HG03378 (cell line): ENCODE results near the gene MAP3K3.
A peak's percentile ranks its signal among the peaks of the same experiment; 100 is the strongest.

ENCODE experiments used
- ATAC-seq: cut with Tn5 transposase; IDR thresholded peaks from one replicate; pipeline ENCODE4 v1.9.1; 2021; ENCODE audit warnings: mild to moderate bottlenecking, moderate library complexity; ENCODE audit not compliant: unreplicated experiment

The MAP3K3 gene

DNA sequence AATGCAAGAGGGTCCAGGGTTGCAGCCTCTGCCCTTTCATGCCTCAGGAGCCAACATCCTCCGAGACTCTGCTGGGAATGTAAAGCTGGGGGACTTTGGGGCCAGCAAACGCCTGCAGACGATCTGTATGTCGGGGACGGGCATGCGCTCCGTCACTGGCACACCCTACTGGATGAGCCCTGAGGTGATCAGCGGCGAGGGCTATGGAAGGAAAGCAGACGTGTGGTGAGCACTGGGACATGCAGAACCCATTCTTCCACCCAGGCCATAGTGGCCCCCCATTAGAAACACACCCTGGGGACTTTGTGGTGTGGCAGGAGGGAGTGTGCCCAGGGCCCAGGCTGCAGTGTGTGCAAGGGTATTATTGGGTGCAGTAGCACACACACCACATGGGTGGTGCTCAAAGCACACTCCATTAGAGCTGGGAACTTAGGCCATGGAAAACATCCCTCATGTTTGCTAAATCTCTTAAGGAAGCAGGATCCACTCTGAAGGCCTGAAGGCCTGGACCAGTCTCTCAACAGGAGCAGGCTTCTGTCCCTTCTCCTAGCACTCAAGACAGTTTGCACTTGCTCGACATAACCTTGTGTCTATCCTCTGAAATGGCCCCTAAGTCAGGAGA is 70.1 kb downstream of the MAP3K3 start:
- ATAC-seq: no peak

DNA sequence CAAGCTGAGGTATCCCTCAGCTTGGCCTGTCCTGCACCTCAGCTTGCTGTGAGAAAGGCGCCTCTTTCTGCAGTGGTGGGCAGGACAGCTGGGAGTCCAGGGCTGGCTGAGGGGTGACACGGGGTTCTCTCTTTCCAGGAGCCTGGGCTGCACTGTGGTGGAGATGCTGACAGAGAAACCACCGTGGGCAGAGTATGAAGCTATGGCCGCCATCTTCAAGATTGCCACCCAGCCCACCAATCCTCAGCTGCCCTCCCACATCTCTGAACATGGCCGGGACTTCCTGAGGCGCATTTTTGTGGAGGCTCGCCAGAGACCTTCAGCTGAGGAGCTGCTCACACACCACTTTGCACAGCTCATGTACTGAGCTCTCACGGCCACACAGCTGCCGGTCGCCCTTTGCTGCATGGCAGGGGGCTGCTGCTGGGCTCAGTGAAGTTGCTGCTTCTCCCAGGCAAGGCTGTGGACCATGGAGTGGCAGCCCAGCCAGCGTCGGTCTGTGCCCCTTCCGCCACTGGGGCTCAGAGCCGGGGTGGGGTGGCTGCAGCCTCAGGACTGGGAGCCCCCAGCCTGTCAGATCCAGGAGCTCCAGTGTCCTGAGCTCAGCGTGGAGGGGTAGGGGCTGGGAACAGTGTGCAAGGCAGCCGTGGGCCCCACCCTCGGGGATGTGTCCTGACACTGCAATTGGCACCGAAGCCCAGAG is 71.3 kb downstream of the MAP3K3 start:
- ATAC-seq: no peak

DNA sequence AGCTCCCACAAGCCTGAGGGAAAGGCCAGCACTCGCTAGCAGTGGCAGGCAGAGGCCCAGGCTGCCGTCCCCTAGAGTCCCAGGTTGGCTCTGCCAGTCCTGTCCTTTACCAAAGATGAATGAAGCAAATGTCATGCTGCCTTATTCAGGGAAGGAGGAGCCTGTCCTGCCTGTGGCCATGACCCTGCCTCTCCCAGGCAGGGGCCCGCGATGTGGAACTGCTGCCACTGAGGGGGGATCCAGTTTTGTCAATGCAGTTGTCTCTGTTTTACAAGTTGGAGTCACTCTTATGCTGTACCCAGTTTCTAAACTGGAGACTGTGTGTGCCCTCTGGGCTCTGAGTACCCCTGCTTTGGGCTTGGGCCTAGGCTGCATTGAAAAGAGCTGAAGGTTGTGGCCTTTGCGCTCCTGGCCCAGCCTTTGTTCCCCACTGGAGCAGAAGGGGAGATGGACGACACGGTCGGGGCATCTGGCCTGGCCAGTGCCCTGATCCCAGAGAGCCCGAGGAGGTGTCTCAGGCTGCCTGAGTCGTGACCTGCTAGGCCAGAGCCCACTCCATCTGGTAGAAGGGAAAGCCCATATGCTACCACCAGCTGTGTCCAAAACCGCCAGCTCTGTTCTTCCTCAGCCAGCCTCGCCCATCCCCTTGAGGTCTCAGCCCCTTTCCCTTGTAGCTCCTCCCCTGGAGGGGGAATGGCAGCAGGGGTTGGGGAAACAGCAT is 72.2 kb downstream of the MAP3K3 start:
- ATAC-seq: no peak

DNA sequence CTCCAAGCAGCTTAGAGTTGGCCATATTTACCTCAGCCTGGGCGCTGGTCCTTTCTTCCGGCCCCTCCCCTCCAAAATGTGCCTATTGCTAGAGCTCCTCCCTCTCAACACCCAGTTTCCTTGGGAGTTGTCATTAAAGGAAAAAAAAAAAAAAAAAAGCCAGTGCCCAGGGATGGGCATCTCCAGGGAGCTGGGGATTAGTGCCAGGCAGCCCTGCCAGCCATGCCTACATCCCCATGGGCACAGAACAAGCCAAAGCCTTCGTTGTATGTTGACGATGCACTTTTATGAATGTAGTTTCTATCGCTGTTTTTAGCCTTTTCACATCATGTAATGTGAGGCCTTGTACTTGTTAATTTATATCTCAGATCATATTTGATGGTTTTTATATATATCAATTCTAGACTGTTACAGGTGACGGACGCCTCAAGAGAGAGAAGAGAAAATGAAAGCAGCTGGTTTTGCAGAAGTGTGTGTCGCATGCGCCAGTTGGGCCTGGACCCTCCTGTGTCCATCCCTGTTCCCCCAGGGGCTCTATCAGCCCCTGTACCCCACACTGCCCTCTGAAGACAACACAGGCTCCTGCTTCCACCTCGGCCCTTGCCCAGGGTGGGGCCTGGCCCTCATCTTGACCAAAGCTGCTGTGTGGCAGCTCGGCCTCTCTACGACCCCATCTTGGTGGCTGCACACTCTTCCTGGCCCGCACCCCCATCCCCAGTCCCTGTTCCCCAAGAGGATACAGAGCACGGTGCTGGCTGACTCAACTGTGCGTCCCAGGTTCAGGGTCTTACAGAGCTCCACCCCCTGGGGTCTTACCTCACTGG is 72.9 kb downstream of the MAP3K3 start:
- no peak for ATAC-seq

DNA sequence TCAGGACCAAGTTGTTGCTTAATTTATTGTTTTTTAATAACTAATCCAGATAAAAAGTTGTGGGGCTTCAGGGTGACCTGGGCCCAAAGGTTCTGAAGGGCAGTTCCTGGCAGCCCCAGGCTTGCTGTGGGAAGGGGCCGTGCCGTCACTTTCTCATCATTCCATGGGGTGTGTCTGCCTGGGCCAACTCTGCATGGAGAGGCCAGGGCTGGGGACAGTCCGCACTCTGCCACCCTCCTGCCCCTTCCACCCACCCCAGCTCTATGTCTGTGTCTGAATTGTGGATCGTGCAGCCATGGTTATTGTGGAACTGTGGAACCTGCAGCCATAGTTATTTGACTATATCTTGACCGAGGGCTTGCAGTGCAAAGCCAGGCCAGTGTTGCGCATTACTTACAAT is 73.7 kb downstream of the MAP3K3 start:
- no peak for ATAC-seq

DNA sequence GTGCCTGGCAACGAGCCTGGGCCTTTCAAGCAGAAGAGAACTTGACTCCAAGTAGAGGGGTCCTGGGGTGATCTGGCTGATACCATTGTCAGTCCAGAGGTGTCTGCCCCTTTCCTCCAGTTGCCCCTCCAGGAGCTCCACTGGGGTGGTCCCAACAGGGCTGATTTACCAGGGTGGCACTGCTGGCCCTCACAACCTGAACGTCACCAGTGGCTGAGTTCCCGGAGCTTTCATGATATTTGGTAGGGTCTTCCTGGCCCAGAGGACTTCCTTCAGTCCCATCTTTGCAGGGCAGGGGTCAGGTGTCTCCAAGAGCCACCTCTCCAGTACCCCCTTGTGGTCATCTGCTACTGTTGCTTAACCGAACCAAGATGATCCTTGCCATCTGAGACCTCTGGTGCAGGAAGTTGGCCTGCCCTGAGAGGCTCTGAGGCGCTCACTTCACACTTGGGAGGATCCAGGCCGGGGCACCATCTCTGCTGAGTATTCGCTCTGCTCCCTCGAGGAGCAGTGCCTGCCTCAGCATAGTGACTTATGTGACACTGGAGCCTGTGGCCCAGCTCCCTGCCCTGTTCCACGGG is 74.3 kb downstream of the MAP3K3 start:
- ATAC-seq: no peak

DNA sequence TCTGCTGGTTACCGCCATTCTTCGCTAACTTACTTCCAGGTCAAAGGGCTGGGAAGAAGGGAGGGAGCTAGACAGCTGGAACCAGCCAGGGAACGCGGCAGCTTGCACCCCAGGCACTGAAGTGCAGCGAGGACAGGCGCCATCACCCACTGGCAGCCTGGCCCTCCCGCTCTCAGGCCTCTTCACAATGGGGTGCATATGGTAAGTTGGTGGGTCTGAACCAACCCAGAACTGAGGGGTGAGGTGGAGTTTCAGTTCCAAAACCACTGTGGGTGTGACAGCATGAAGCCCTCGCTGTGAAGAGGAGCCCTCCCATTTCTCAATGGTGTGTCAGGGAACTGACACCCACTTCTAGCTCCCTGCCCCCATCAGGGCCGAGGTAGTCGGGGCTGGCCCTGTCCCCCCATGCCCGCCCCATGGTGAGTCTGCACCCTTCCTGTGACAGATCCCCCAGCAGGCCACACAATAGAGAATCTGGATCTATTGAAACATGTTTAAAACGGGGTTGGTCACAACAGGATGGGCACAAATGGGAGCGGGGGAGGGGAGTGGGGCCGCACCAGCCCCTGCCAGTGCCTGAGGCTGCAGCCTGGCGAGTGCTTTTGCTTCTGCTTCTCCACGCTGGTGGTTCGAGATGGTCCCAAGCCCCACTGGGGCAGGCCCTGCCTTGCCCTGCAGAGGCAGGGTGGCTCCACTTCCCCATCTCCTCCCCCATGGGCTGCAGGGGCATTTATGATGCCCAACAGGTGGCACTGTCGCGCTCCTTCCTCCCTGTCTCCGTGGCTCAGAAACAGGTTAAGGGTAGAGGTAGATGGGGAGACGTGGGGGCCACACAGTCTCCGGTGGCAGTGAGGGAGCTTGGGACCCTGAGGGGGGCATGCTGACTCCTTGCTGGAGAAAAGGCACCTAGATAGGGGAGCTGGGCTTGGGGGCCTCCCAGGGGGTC is 75.4 kb downstream of the MAP3K3 start:
- peak; percentile 37 for ATAC-seq

DNA sequence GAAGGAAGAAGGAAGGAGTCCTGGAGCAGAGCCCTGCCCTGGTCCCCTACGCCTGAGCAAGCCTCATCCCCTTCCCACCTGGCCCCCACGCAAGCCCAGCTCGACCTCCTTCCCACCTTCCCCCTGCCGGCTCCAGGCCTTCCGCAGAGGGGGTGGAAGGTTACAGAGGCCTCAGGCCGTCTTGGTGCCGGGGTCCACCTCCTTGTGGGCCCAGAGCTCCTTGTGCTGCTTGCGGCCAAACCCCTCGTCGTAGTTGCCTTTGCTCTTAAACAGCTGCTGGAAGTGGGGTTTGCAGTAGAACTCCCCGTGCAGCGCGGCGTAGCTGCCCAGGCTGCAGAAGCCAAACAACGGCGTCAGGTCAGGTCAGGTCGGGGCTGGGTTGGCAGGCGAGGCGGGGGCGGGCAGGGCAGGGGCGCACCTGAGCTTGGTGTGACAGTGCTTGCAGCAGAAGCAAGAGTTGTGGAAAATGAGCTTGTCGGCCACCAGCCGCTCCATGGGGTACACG is 76.2 kb downstream of the MAP3K3 start:
- ATAC-seq: no peak

DNA sequence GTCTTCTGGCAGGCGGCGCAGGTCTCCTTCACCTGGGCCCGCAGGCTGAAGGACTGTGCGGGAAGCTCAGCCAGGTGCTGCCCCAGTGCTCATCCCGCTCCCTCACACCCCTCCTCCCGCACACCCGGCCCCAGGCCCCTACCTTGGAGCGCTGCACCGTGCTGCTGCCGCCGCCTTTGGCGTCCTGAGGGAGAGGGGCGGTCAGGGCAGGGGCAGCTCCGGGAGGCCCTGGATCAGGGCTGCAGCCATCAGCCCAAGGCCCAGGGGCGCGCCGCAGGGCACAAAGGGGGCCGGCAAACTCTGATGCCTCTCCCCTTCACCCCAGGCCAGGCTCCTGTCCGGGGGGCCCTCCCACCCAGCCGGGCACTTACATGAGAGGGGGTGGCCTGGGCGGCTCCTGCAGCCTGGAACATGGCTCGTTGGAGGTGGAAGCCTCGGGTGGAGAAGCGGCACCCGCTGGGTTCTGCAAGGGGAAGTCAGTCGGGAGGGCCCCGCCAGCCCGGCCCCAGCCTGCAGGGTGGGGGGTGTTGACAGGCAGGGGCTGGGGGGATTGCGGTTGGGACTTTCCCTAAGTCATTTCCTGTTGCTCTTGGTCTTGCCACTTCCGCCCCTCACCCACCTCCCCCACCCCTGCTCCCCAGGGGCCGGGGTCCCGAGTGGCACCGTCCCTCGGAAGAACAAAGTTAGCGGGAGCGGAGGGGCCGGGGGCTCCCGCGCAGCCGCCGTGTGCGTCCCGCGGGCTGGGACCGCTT is 76.8 kb downstream of the MAP3K3 start:
- no peak for ATAC-seq

DNA sequence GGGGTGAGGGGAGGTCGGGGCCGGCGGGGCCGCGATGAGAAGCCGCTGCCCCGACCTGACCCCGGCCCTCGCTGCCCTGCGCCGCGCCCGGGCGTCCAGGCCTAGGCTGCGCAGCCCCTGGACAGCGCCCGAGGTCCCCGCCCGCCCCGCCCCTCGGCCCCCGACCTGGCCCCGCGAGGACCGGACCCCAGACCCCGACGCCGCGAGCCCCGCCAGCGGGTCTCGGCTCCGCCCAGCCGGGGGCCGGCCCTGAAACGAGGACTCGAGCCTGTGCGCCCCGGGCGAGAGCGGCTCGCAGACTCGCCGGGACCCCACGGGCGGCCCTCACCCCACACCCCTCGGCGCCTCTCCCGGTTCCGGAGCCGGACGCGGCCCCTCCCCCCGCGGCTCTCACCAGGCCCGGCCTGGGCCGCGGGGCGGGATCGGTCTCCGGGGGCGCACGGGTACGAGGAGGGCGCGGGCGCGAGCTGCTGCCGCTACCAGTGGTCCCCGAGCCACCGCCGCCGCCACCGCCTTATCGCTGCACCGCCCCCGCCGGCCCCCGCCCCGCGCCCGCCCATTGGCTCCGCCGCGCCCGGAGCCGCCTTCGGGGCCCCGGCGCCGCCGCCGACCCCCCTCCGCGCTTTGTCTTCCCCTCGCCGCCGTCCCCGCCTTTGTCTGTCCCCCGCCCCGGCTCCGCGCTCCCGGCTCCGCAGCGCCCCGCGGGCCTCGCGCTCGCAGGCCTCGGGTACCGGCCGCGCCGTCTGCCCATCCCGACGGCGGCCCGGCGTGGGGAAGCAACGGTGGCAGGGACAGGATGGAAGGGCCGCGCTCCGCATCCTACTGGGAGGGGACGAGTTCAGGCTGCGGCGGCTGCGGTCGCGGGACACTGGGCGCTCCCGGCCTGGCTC is 77.7 kb downstream of the MAP3K3 start, which contains the start of gene LIMD2:
LIMD2 (minus strand) TSS at position 488 of the 890 bp plus-strand sequence. CDS start 827 bp downstream, outside the sequence.
- ATAC-seq: no peak

DNA sequence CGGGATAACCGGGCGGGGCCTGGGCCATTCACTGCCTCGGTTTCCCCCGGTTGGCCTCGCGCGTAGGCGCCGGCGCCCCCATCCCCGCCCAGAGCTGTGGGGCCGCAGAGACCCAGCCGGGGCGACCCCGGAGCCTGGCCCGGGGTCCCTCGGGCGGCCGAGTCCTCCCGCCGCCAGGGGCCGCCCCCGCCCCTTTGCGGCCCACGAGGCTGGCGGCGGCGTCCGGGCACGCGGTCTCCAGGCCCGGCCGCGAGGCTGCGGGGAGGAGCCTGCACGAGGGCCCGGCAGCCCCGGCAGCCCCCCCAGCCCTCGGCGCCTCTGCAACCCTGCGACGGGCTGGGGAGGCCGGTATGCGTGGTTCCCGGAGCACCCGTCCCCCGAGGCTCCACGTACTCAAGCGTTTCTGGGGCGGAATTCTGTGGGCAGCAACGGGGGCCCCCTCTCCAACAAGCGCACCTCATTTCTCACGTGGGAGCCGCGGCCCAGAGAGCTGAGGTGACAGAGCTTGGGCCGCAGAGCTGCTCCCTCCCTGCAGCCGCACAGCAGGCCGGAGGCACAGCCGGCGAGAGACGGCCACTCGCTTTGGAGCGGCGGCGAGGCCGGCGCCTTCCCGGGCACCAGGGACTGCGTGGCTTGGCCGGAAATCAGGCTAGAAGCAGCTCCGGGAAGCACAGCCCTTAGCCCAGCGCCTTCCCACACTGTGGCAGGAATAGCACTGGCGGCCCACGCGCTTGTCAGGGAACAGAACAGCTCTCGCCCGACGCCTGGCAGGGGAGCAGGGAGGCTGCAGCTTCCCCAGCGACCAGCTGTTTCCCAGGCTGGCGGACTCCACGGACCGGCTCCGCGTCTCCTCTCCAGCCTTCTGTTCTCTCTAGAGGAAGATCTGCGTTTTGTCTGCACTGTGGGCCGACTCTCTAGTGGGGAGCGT is 78.6 kb downstream of the MAP3K3 start:
- ATAC-seq: no peak

DNA sequence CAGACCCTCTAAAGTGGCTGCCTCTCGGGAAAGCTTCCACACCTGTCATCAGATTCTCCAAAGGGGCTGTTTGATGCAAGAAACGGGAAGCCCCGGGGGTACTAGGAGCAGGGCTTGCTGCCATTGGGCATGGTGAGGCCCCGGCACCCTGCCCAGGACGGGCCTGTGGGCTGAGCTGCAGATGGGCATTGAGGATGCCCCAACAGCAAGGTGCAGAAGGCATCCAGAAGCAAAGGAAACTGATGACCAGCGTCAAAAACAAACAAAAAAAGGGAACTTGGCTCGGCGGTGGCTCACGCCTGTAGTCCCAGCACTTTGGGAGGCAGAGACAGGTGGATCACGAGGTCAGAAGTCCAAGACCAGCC is 79.2 kb downstream of the MAP3K3 start:
- no peak for ATAC-seq

DNA sequence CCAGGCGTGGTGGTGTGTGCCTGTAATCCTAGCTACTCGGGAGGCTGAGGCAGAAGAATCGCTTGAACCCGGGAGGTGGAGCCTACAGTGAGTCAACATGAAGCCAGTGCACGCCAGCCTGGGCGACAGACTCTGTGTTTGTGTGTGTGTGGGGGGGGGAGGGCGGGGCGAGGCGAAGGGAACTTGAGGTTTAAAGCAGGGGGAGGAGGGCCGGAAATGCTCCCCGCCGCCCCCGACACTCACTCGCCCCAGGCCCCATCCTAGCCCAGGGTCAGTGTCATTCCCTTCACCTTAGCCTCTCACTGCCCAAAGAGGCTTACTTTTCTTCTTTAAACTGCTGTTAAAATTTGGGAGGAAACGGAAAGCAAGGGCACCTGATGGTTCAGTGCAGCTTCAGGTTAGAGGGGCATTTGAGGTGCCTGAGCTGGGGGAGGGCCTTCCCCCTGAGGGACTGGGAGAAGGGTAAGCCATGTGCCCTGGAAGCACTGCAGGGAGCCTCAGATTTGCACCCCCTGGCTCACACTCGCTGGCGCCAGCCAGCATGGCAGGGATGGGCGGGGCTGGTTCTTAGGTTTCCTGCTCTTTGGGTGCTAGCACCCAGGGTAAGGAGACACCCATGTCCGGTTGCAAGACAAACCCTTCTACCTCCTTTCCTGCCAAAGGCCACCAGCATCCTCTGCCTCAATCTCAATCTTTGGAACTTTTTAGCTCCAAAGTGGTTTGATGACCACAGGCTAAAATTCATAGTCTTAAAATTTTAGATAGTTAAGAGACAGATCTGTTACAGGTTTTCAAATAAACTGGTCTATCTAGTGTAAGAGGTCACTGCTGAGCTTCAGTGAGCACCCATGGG is 79.9 kb downstream of the MAP3K3 start:
- ATAC-seq: no peak

DNA sequence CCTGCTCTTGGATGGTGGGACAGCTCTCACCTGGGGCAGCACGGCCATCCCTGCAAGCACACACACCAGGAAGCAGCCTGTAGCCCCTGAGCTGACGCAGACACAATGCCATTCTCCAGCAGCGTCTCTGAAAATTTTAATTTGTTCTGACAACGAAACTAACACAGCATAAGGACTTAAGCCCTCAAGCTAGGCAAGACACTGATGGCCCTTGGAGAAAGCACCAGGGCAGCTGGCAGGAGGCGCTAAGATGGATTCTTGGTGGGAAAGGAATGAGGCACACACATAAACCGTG is 80.5 kb downstream of the MAP3K3 start:
- ATAC-seq: no peak

DNA sequence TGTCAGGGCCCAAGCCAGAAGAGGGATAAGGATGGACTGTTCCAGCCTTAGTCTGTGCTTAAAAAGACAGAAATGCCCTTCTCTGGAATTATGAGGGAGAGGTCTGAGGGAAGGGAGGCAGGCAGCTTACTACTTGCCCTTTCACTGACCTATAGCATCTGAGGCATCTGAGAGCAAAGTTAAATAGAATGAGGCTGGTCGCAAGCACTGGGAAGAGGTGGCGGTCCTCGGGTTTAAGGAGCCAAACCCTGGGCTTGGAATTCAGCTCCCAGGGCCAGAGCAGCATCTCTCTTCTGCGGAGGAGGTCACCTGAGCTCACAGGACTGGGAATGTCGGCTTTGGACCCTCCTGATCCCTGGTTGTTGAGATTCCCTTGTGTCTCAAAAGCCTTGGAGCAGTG is 80.8 kb downstream of the MAP3K3 start:
- no peak for ATAC-seq
